ENCODE data around the gene PLEKHA5.
"Not testable (repeated sequence)": the region's sequence is repeated elsewhere in the genome, so short reads cannot be mapped to it uniquely, and the experiment has no call there.

Gene PLEKHA5

DNA sequence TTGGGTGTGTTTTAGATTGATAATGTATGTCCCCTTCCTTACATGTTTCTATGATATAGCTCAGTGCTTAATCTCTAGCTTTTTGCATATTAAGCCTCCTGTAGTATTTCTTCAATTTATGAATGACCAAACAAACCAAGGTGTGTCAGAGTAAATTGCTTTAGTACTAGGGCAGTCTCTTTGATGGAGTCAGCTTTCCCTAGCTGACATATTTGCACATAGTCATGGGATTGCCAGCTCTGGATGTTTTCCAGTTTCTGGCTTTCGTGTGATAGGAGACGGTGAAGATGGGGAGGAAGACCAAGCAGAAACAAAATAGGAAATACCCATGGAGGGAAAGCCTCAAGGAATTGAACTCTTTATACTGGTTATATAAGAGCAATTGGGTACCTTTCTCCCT, 148.9 kb downstream of the PLEKHA5 start:
- DNase-seq (ENCODE audit: low spot score): no peak

DNA sequence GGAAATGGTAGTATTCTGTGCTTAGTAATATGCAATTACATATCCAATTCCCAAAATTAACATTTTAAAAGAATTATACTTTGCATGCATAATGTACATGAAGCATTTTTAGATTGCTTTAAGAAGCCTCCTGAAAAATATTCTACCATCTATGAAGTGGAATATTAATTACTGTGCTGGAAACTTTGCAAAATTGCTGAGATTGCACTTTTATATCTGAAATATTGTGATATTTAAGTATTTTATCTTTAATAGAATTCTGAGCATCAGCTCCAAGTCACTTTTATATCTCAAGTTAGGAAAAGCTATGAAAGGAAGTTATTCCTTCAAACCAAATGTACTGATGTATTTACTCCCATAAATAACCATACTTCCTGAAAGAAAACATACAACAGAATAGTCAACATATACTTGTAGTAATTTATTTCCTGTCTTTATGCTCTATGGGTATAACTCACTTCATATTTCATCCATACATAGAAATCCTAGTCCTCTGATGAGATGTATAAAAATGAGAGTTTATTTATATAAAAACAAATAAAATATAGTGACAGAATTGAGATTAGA, 152.7 kb downstream of the PLEKHA5 start:
- DNase-seq (ENCODE audit: low spot score): no peak

DNA sequence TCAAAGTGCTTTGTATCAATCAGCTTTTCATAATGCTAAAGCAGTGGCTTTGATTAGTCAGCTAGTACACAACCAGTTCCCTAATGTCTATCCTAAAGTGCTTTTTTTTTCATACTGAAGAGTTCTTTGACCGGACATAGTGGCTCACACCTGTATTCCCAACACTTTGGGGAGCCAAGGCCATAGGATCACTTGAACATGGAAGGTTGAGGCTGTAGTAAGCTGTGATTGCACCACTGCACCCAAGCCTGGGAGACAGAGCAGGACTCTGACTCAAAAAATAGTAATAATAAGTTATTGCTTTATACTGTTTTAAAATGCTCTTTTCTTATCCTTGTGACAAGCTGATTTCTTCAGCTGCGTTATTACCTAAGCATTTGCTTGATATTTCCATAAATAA, 155.1 kb downstream of the PLEKHA5 start:
- no peak for DNase-seq (ENCODE audit: low spot score)

DNA sequence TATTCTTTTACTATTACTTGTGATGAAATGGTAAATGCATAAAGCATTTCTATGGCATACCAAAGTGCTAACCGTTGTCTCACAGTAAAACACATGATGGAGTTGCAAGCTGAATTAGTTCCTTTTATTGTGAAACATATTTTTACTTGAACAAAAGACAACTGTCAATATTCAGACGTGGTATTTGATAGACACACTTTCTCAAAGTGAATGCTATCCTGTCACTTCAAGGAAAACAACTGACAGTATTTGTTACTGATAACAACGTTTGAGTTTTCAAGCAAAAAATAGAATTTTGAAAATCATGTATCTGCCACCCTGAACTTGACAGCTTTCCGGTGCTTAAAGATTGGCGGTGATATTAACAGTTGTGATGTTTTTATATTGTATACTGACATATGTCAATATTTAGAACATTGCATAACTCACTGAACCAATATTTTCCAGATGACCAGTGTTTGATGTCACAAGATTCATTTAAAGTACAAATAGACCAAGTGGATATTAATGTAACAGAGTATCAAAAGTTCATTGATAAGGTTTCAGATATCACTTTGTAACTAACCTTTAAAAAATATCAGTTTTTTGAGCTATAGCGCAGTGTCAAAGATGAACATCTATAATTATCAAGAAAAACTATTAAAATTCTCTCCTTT, 156.4 kb downstream of the PLEKHA5 start:
- DNase-seq (ENCODE audit: low spot score): no peak

DNA sequence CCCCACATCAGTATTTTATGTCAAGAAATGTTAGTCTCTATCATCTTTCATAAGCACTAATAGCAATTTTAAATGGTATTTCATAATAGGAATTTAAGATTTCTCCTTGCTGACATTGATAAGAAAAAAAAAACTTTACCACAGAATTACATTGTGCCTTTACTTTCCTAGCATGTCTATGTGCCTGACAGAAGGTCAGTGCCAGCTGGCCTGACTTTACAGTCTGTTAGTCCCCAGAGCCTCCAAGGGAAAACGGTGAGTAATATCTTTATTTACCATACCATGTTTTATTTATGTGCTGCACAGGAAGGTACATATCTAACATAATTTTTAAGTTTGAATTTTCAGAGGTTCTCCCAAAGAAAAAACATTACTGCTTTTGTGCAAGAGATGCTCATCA, 157.8 kb downstream of the PLEKHA5 start:
- no peak for DNase-seq (ENCODE audit: low spot score)

DNA sequence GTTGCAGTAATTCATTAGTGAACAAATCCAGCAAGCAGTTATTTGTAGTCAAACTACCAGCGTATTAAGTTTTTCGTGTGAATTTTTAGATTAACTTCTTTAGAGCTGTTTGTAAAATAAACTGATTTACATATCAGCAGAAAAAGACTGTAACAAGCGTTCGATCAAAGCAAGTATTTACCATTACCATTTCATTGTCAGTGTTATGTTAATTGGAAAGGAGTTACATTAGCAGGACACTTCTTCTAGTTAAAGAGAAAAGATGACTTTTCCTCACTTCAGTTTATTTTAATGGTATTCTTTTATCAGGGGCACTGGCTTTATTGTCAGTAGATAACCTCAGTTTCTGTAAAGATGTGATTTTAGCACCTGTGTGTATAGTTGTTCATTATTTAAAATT, 158.6 kb downstream of the PLEKHA5 start:
- no peak for DNase-seq (ENCODE audit: low spot score)

DNA sequence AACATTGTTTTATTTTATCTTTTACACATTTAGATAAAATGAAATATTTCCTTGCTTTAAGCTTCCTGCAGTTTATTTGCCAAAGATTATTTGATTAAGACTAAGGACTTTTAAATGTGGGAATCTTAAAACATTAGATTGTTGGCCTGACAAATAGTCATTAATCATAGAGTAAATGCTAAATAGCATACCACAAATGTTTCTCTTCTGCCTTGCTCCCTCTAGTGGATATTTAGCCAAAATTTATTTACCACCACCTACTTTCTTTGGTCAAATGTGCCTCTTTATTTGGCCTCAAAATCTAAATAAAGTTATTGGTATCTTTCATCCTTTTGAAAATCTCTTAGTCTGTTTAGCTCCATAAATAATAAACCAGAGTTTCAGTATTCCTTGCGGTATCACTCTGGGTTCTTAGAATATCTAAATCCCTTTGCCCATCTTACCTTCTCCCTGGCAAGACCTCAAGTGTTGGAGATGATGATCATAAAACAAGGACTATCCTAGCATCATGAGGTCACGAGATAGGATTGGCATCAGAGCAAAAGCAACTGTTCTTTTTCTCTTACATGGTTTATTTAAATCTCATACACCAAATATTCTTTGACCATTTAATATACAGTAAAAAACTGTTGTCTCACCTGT, 159.2 kb downstream of the PLEKHA5 start:
- no peak for DNase-seq (ENCODE audit: low spot score)

DNA sequence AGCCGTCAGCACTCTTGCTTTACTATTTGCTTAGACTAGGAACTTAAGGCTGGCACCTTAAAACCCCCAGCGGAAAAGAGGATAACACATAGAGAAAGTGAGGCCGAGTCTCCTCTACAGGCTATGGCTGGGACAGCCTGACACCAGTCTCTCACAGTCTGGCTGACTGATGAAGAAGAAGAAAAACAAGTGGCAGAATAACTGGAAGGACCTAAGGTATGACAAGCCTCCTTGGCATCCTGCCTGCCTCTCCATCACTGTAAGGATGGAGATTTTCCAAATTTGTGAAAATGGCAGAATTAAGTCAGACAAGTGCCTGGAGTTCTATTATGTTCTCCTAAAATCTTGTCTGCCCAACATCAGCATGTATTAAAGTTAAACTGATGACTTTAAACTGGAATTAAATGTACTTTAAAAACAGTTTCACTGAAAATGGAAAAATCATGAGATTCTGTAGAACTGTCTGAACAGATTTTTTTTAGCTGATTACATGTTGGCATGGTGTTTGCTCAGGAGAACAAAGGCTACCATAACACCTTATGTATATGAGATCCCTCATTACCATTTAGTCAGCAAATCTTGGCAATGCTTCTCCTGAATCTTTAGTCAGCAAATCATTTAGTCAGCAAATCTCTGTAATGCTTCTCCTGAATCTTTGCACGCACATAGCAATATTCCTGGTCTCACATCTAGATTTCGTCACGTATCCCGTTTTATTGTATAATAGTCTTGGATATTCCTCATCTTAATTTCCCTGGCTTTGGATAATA, 169.5 kb downstream of the PLEKHA5 start:
- DNase-seq (ENCODE audit: low spot score): no peak

DNA sequence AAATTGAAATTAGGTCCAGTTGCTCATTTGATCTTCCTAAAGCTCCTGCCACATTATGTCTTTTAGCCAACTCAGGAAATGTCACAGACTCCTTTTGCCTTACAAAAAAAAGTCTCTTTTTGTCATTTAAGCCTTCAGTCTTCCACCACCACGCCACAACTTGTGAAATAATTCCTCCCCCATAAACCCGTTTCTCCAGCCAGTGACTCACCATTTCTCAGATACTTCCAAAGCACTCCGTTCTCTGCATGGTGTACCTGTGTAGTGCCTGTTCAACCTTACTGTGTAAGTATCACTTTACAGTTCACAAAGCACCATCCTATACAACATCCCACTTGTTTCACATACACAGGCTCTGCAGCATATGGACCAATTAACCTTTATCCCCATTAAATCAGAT, 170.2 kb downstream of the PLEKHA5 start:
- DNase-seq (ENCODE audit: low spot score): no peak

DNA sequence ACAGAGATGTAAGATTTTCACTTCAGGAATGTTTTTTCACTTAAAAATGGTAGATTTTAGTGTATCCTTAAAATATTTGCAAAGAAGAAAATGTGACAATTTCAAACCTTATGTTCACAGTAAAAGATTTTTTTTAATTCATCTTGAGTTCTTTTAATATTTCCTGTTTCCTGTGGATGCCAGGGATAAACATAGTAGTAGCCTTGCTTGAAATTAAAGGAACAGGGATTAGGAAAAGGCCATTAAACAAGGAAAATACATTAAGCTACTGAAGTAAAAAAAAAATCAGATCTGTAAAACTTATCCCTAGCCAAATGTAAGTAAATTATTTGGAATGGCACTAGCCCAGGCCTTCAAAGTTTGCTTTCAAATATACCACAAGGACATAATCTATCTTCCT, 171.7 kb downstream of the PLEKHA5 start:
- no peak for DNase-seq (ENCODE audit: low spot score)

DNA sequence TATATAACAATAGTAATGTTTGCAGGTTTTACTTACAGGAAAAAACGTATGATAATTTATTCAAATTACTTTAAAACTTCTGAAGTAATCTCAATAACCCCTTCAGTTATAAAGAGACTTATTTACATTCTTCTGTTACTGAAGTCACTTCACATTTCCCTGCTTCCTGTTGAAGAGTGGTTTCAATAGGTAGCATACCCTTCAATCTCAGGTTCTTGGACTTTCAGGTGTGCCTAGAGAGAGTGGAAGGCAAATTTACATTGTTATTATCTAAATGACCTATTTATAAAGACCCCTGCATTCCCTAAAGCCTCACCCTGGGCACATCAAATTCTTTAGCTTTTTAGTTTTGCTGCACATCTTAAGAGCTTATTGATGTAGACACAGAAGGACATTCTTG, 172.2 kb downstream of the PLEKHA5 start:
- no peak for DNase-seq (ENCODE audit: low spot score)

DNA sequence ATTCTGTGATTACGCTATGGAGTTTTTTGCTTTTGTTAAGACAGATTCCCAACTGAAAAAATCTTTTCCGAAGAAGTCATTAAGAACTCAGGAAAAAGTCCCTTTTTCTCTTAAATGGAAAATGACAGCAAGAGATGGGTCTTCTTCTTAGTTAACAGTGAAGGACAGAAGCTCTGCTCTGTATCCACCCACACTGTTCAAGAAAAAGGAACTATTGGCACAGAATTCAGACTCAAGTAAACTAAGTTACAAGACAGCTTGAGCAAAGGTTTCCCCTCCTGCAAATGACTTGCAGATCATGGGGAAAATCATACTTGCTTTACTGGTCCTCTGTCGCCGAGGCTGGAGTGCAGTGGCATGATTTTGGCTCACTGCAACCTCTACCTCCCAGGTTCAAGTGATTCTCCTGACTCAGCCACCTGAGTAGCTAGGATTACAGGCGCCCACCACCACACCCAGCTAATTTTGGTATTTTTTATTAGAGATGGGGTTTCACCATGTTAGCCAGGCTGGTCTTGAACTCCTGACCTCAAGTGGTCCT, 172.6 kb downstream of the PLEKHA5 start:
- no peak for DNase-seq (ENCODE audit: low spot score)

DNA sequence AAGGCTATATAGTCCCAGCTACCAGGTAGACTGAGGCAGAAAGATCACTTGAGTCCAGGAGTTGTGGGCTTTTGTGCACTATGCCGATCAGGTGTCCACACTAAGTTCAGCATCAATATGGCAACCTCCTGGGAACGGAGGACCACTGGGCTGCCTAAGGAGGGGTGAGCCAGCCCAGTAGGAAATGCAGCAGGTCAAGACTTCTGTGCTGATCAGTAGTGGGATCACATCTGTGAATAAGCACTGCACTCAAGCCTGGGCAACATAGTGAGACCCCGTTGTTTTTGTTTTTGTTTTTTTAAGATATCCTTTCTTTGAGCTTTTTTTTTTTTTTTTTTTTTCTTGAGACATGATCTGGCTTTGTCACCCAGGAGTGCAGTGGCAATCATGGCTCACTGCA, 174.0 kb downstream of the PLEKHA5 start:
- no peak for DNase-seq (ENCODE audit: low spot score)

DNA sequence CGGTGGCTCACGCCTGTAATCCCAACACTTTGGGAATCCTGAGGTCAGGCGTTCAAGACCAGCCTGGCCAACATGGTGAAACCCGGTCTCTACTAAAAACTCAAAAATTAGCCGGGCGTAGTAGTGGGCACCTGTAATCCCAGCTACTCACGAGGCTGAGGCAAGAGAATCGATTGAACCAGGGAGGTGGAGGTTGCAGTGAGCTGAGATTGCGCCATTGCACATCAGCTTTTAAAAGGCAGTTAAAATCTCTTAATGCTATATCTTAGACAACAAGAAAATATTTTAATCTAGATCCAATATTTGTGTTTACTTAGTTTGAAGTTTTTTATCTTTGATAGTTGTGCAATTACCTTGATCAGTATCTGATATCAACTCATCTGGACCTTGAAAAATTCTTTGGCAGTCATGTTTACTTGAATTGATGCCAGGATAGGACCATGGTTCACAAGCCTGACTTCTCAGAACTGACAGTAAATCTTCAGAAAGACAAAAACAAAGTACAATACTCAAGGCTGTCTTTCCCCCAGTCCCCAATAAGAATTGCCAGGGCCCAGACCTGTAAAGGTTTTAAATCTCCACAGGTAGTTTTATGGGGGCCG, 174.7 kb downstream of the PLEKHA5 start:
- no peak for DNase-seq (ENCODE audit: low spot score)

DNA sequence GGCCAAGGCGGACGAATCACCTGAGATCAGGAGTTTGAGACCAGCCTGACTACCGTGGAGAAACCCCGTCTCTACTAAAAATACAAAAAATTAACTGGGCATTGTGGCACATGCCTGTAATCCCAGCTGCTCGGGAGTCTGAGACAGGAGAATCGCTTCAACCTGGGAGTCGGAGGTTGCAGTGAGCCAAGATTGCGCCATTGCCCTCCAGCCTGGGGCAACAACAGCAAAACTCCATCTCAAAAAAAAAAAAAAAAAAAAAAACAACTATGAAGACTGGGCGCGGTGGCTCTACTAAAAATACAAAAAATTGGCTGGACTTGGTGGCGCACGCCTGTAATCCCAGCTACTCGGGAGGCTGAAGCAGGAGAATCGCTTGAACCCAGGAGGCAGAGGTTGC, 176.1 kb downstream of the PLEKHA5 start:
- not testable (repeated sequence) for DNase-seq (ENCODE audit: low spot score)

DNA sequence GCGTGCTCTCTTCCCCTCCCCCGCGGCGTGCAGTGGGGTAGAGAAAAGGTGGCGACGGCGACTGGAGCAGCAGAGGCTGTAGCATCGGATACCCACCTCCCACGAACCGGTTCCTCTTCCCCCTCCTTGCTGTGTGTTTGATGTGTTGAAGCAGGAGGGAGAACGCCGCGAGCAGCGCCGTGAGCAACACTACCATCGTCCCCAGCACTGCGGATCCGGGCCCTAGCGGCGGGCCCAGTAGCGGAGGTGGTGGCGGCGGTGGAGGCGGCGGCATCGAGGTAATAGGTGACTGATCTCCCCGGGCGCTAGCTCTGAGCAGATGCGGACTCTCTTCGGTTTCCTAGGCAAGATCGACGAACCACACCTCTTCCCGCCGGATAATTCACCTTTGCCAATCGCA, 176.8 kb downstream of the PLEKHA5 start:
- no peak for DNase-seq (ENCODE audit: low spot score)

DNA sequence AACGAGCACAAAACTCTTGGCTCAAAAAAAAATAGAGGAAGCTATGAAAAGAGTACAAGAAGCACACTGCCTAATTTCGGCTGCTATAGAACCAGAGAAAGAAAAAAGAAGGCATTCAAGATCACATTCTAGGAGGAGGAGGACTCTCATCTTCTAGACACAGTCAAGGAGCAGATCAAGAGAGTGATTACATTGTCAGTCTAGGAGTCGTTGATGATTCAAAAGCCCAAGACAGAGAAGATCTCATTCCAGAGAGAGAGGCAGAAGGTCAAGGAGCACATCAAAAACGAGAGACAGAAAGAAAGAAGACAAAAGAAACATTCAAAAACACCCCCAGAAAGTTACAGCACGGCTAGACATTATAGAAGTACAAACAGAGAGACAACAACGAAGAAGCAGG, 177.9 kb downstream of the PLEKHA5 start:
- DNase-seq (ENCODE audit: low spot score): no peak

DNA sequence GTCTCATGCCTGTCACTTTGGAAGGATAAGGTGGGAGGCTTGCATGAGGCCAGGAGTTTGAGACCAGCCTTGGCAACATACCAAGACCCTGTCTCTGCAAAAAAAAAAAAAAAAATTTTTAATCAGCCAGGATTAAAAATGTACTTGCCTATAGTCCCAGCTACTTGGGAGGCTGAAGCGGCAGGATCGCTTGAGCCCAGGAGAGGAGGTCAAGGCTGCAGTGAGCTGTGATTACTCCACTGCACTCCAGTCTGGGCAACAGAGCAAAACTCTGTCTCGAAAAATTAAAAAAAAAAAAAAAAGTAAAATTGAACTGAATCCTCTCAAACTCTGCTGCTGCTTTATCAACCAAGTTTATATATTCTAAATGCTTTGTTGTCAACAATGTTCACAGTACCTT, 181.6 kb downstream of the PLEKHA5 start:
- DNase-seq (ENCODE audit: low spot score): no peak

DNA sequence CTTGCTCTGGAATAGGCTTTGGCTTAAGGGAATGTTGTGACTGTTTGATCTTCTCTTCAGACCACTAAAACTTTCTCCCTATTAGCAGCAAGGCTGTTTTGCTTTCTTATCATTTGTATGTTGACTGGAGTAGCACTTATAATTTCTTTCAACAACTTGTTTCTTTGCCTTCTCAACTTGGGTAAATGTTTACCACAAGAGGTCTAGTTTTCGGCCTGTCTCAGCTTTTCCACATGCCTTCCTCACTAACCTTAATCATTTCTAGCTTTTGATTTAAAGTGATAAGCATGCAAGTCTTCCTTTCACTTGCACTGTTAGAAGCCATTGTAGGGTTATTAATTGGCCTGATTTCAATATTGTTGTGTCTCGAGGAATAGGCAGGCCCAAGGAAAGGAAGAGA, 183.1 kb downstream of the PLEKHA5 start:
- DNase-seq (ENCODE audit: low spot score): no peak

DNA sequence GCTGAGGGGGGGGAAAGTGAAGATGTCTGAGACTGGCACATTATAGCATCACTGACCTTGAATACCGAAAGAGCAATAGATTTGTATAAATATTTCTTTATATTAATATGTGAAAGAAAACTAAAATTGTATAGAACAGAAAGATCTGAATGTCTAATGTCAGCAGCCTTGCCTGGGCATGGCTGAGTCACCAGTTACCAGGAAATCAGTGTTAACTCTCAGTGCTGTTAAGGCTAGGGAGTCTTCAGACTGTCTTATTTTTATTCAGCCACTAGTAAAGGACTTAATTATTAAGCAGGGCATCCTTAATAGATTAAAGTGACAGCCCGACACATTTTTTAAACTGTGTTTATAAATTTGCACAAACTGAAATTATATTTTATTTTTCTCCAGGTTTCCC, 186.9 kb downstream of the PLEKHA5 start:
- DNase-seq (ENCODE audit: low spot score): no peak

DNA sequence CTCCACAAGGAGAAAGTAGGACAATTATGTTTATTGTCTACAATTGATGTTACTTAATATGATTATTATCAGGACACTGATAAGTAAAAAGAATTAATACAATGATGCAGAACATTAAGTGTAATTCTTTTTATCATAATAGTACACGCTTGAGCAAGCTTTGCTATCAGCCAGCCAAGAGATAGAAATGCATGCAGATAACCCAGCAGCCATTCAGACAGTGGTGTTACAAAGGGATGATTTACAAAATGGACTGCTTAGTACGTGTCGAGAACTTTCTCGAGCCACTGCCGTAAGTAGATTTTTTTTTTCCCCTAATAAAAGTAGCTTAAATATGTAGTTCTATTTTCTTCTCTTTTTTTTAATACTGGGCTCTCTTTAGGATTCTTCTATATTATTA, 192.8 kb downstream of the PLEKHA5 start:
- DNase-seq (ENCODE audit: low spot score): no peak

DNA sequence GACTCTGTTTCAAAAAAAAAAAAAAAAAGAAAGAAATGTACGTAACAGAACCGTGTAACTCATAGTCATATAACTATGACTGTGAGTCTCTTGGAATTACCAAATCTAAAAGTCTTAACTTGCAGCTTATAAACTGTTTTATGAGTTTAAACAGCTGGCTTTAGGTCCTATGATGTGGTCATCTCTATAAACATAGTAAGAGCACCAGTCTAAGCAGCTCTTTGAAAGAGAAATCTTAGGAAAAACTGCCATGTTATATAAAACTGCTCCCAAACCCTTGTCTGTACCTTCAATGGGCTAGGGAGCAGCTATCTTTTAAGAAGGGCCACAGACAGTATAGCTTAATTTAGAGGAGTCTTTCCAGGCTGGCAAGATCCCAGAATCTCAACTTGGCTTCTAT, 194.3 kb downstream of the PLEKHA5 start:
- no peak for DNase-seq (ENCODE audit: low spot score)
